Measurements from ENCODE around the gene P2RX4.
"Not testable (repeated sequence)": the region's sequence is repeated elsewhere in the genome, so short reads cannot be mapped to it uniquely, and the experiment has no call there.

P2RX4 gene

GRCh38 chr12:121280531-121280930, 70.6 kb downstream of the P2RX4 start:
- H3K27ac Mint-ChIP-seq (ENCODE audit: low read depth); H3K27me3 Mint-ChIP-seq; H3K4me1 Mint-ChIP-seq: not testable (repeated sequence)

DNA sequence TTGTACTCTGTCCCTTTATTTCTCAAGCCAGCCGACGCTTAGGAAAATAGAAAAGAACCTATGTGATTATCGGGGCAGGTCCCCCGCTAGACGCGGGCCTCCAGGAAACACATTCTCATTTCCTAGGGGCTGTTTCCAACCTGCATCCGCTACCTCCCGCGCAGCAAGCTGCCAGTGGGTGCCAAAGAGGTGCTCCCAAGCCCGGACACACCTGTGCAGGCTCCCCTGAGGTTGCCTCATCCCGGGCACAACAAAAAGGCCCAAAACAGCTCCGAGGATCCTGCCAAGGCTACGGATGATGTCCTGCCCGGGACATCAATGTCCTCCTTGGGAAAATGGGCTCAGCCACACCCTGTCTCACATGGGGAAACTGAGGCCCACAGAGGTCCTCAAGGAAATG, 71.2 kb downstream of the P2RX4 start:
- H3K27me3 Mint-ChIP-seq; DNase-seq (ENCODE audit: low spot score in 2 of 2); H3K27ac Mint-ChIP-seq (ENCODE audit: low read depth); ATAC-seq (replicated peaks; ENCODE audit: extremely low read depth, poor library complexity, severe bottlenecking); H3K4me1 Mint-ChIP-seq; H3K9me3 Mint-ChIP-seq; H3K4me3 Mint-ChIP-seq; H3K36me3 Mint-ChIP-seq (ENCODE audit: insufficient read depth): not testable (repeated sequence)

More at GRCh38 chr12:121280531-121280930, 70.6 kb downstream of the P2RX4 start:
- not testable (repeated sequence) for H3K4me3 Mint-ChIP-seq; H3K36me3 Mint-ChIP-seq (ENCODE audit: insufficient read depth); DNase-seq (ENCODE audit: low spot score in 2 of 2); H3K9me3 Mint-ChIP-seq; ATAC-seq (replicated peaks; ENCODE audit: extremely low read depth, poor library complexity, severe bottlenecking)

GRCh38 chr12:121282072-121282742, 72.3 kb downstream of the P2RX4 start:
- H3K27ac Mint-ChIP-seq (ENCODE audit: low read depth): no peak overlapping the region
- H3K36me3 Mint-ChIP-seq (ENCODE audit: insufficient read depth): no peaks in the 10 kb centered on the region
- DNase-seq (ENCODE audit: low spot score in 2 of 2) (no peak), ATAC-seq (replicated peaks; ENCODE audit: extremely low read depth, poor library complexity, severe bottlenecking) (no peak)
- H3K4me1 Mint-ChIP-seq: no peaks in the 10 kb centered on the region
- H3K4me3 Mint-ChIP-seq: no peak overlapping the region
- no peaks in the 10 kb centered on the region for H3K9me3 Mint-ChIP-seq
- no peaks in the 10 kb centered on the region for H3K27me3 Mint-ChIP-seq

DNA sequence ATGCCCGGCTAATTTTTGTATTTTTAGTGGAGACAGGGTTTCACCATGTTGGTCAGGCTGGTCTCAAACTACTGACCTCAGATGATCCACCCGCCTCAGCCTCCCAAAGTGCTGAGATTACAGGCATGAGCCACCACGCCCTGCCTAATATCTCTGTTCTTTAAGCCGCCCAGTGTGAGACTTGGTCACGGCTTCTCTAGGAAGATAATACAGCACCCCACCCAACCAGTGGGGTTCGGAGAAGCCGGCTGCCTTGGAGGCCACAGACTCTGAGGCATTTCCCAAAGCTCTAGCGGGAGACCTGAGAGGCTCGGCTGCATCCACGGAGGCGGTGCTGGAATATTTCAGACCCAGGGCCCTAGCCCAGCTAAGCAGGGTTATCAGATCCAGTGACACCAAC, 73.0 kb downstream of the P2RX4 start:
- not testable (repeated sequence) for DNase-seq (ENCODE audit: low spot score in 2 of 2); ATAC-seq (replicated peaks; ENCODE audit: extremely low read depth, poor library complexity, severe bottlenecking); H3K27me3 Mint-ChIP-seq; H3K27ac Mint-ChIP-seq (ENCODE audit: low read depth); H3K36me3 Mint-ChIP-seq (ENCODE audit: insufficient read depth); H3K4me3 Mint-ChIP-seq; H3K4me1 Mint-ChIP-seq; H3K9me3 Mint-ChIP-seq

- ATAC-seq (replicated peaks; ENCODE audit: extremely low read depth, poor library complexity, severe bottlenecking) (no peak), DNase-seq (ENCODE audit: low spot score in 2 of 2) (no peak)
- no peaks in the 10 kb centered on the region for H3K36me3 Mint-ChIP-seq (ENCODE audit: insufficient read depth)
- H3K4me1 Mint-ChIP-seq: no peaks in the 10 kb centered on the region
- no peaks in the 10 kb centered on the region for H3K27me3 Mint-ChIP-seq
- no peak overlapping the region for H3K27ac Mint-ChIP-seq (ENCODE audit: low read depth)
- H3K4me3 Mint-ChIP-seq: no peak overlapping the region
- H3K9me3 Mint-ChIP-seq: no peaks in the 10 kb centered on the region
These were observed 73.5 kb downstream of the P2RX4 start for GRCh38 chr12:121283388-121283787.
